GM12874 (cell line): ENCODE data around the gene KCTD6.

Source experiments
- CTCF ChIP-seq: IDR thresholded peaks from 2 replicates; pipeline ENCODE4 v1.5.1; 2011; ENCODE audit warnings: low read depth, mild to moderate bottlenecking, control low read depth, low read length, moderate library complexity; ENCODE audit not compliant: insufficient read depth

Gene KCTD6

GRCh38 chr3:58466899-58467563, 24.9 kb upstream of the KCTD6 start:
- no peak for TF ChIP-seq CTCF

GRCh38 chr3:58469096-58469495, 22.8 kb upstream of the KCTD6 start:
- no peak for TF ChIP-seq CTCF

- TF ChIP-seq CTCF = no peak
Measured at GRCh38 chr3:58470363-58471024, 21.4 kb upstream of the KCTD6 start.

- no peak for TF ChIP-seq CTCF
Measured at GRCh38 chr3:58471025-58471887, 20.6 kb upstream of the KCTD6 start.

GRCh38 chr3:58473275-58473674, 18.6 kb upstream of the KCTD6 start:
- TF ChIP-seq CTCF = no peak

- no peak for TF ChIP-seq CTCF
Measured at GRCh38 chr3:58474348-58474911, 17.5 kb upstream of the KCTD6 start.
